Measurements from ENCODE around the gene MEF2B.

- no peak for TF ChIP-seq CTCF (IDR thresholded peaks at IDR 0.05; ENCODE audit: low read length)
- no peak for TF ChIP-seq EZH2phosphoT487 (IDR thresholded peaks at IDR 0.05; ENCODE audit: low read length)
Measured at GRCh38 chr19:19149435-19149834, 20.6 kb downstream of the MEF2B start.

Measured in MM.1S (cell line).